HL-60 (cell line): ENCODE data around the gene CTSC.

Experiments used
- DNase-seq, 2 experiments: peaks; one replicate each; pipeline ENCODE4 v3.0.0-alpha.2; 2010 to 2020; ENCODE audit warnings: low read depth in 1 of 2, low spot score in 1 of 2
- H3K27ac ChIP-seq: fragments of 250-450 bp; sonication (Bioruptor Pico); replicated peaks from 2 replicates; pipeline ENCODE4 v1.5.1; 2020; ENCODE audit warnings: mild to moderate bottlenecking, moderate library complexity
- H3K27me3 ChIP-seq: fragments of 250-450 bp; sonication (Bioruptor Pico); 2 replicates; pipeline ENCODE4 v1.5.1; 2021; ENCODE audit warnings: mild to moderate bottlenecking, moderate library complexity; ENCODE audit not compliant: insufficient read depth, poor library complexity, severe bottlenecking
- H3K4me3 ChIP-seq: replicated peaks from 2 replicates; pipeline ENCODE4 v1.5.1; 2011; ENCODE audit warnings: mild to moderate bottlenecking, control low read depth, low read length; ENCODE audit not compliant: insufficient read depth
- CTCF ChIP-seq: IDR thresholded peaks from one replicate; pipeline ENCODE4 v1.5.1; 2011; ENCODE audit warnings: low read length, control low read depth, inconsistent platforms; ENCODE audit not compliant: insufficient read depth
- GABPA ChIP-seq: IDR thresholded peaks from 2 replicates; pipeline ENCODE4 v1.6.1; 2012; ENCODE audit warnings: low read depth
- POLR2AphosphoS5 ChIP-seq: IDR thresholded peaks from 2 replicates; pipeline ENCODE4 v1.6.1; 2012; ENCODE audit warnings: low read depth
- REST ChIP-seq: IDR thresholded peaks from 2 replicates; pipeline ENCODE4 v1.6.1; 2012; ENCODE audit warnings: low read depth; ENCODE audit not compliant: insufficient replicate concordance
- SPI1 ChIP-seq: IDR thresholded peaks from 2 replicates; pipeline ENCODE4 v1.6.1; 2012; ENCODE audit warnings: low read depth, mild to moderate bottlenecking, borderline replicate concordance

The CTSC gene

GRCh38 chr11:88301488-88302140 is 35.9 kb downstream of the CTSC start:
- no peak overlapping the region for H3K27ac ChIP-seq
- TF ChIP-seq REST = no peak
- TF ChIP-seq SPI1 = 0 out of 2 replicates have a peak, but pooled peaks have one; percentile 11
- H3K4me3 ChIP-seq = no peak overlapping the region
- H3K27me3 ChIP-seq = no peaks in the 10 kb centered on the region
- DNase-seq = no peak

- no peak for DNase-seq
- Histone ChIP-seq H3K27me3 (no peaks in the 10 kb centered on the region), H3K27ac (no peak overlapping the region), H3K4me3 (no peak overlapping the region)
- TF ChIP-seq POLR2AphosphoS5 = no peak
- TF ChIP-seq SPI1 = no peak
- TF ChIP-seq REST = no peak
- no peak for TF ChIP-seq CTCF
- no peak for TF ChIP-seq GABPA
Measured at GRCh38 chr11:88300888-88301487, 36.5 kb downstream of the CTSC start.

- DNase-seq = no peak
- H3K27me3 ChIP-seq = no peaks in the 10 kb centered on the region
- no peak overlapping the region for H3K4me3 ChIP-seq
- H3K27ac ChIP-seq = no peak overlapping the region
- no peak for TF ChIP-seq REST
- no peak for TF ChIP-seq CTCF
Measured at GRCh38 chr11:88297863-88298262, 39.7 kb downstream of the CTSC start.
